Adipocyte (in vitro differentiated cells): ENCODE measurements around the gene NTMT2.
"Not testable (repeated sequence)": the region's sequence is repeated elsewhere in the genome, so short reads cannot be mapped to it uniquely, and the experiment has no call there.

Source experiments
- DNase-seq: peaks from one replicate; pipeline ENCODE4 v3.0.0-alpha.2; 2015; ENCODE audit warnings: low read depth
- H3K27me3 ChIP-seq: replicated peaks from 2 replicates; pipeline ENCODE4 v1.7.0; 2013; ENCODE audit warnings: mild to moderate bottlenecking, low read length, moderate library complexity; ENCODE audit not compliant: control insufficient read depth, insufficient read depth
- H3K36me3 ChIP-seq: 2 replicates; pipeline ENCODE4 v1.7.0; 2013; ENCODE audit warnings: low read length, mild to moderate bottlenecking, moderate library complexity; ENCODE audit not compliant: control insufficient read depth, insufficient read depth, severe bottlenecking
- H3K4me1 ChIP-seq: 2 replicates; pipeline ENCODE4 v1.7.0; 2013; ENCODE audit warnings: mild to moderate bottlenecking, low read length, moderate library complexity; ENCODE audit not compliant: control insufficient read depth, insufficient read depth
- H3K4me3 ChIP-seq: 2 replicates; pipeline ENCODE4 v1.7.0; 2013; ENCODE audit warnings: mild to moderate bottlenecking, low read length, moderate library complexity
- H3K9ac ChIP-seq: 2 replicates; pipeline ENCODE4 v1.7.0; 2013; ENCODE audit warnings: mild to moderate bottlenecking, low read length, moderate library complexity
- H3K9me3 ChIP-seq: 2 replicates; pipeline ENCODE4 v1.7.0; 2013; ENCODE audit warnings: mild to moderate bottlenecking, low read length, moderate library complexity; ENCODE audit not compliant: control insufficient read depth

The NTMT2 gene

DNA sequence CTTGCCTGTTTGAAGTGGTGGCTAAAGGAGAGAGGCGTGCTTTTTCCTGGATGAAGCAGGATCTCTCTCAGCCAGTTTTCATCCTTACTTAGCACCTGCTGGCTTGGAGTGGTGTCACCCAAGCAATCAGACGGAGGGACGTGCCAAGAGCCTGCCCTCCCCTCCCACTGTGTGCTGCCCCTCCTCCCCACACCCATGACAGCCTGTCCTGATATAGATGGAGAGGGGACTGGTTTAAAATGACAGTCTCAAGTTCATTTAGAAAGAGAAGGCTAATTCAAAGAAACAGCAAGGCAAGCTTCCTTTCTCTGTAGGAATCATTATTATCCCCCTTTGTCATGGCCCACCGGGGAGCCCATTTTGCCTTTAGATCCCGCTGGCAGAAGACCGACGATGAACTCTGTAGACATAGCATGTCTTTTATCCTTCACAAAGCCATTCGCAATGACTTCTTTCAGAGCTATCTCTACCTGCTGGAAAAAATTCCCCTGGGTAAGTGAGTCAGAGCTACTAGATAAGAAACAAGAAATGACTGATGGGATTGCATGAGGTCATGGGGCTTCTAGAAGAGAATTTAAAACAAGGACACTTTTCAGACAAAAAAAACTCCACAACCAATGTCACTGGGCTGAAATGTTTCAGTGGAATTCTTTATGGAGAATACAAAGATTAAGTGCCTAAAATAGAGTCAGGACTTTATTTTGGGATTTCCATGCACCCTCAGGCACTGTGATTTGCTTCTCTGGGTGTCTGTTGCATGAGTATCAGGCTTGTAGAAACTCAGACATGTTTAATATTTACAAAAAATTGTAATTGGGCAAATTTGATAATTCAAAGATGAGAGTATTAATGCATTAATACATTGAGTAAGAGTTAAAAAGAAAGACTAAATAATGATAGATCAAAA lies at the start of gene NTMT2:
TSS of gene NTMT2 (plus strand) at position 190 of the 907 bp plus-strand sequence. CDS start at position 339, 149 bp downstream.
- Histone ChIP-seq H3K4me1 (peaks cover 14% of the 10 kb centered on the region), H3K9ac (no peak within 1 kb of the TSS), H3K36me3 (no peaks in the 10 kb centered on the region), H3K4me3 (no peak within 1 kb of the TSS), H3K27me3 (no peaks in the 10 kb centered on the region), H3K9me3 (no peaks in the 10 kb centered on the region)
- no peak for DNase-seq

DNA sequence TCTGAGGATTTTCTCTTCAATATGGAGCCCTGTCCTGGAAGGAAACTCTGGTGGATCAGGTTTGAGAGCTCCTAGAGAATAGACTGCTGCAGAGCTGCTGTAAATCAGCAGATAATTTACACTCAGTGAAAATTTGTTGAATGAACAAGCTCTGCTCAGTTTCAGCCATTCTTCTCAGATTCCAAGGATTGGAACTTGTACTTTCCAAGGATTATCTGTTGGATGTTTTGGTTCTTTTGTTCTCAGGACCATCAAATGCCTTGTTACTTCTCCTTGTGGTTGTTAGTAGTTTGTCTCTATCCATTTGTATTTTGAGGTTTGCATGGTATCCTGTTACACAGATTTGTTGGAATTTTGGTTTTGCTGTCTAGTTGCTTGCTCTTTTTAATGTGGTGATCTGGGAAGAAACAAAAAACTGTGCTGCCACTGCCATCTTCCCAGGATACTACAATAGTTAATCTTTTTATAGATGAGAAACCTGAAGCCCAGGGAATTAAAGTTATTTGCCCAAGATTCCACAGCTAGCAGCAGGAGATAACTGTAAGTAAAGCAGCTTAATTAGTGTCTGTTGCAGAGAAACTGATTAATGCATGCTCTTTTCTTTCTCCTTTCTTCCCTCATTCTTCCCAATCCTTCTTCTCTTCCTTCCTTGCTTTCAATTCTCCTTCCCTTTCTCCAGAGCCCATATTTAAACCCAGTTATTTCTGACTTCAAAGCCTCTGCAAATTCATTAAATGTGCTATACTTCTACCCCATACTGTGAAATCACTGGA lies 49.6 kb upstream of the NTMT2 start:
- no peak for DNase-seq
- Histone ChIP-seq H3K27me3 (no peaks in the 10 kb centered on the region), H3K9ac (no peak overlapping the region), H3K9me3 (no peaks in the 10 kb centered on the region), H3K4me1 (no peaks in the 10 kb centered on the region), H3K36me3 (no peaks in the 10 kb centered on the region), H3K4me3 (no peak overlapping the region)

- Histone ChIP-seq H3K4me3 (no peak overlapping the region), H3K27me3 (no peaks in the 10 kb centered on the region), H3K9me3 (no peaks in the 10 kb centered on the region), H3K4me1 (no peaks in the 10 kb centered on the region), H3K9ac (no peak overlapping the region), H3K36me3 (no peaks in the 10 kb centered on the region)
- DNase-seq: no peak
Measured at GRCh38 chr1:170096806-170097340, 48.9 kb upstream of the NTMT2 start.

DNA sequence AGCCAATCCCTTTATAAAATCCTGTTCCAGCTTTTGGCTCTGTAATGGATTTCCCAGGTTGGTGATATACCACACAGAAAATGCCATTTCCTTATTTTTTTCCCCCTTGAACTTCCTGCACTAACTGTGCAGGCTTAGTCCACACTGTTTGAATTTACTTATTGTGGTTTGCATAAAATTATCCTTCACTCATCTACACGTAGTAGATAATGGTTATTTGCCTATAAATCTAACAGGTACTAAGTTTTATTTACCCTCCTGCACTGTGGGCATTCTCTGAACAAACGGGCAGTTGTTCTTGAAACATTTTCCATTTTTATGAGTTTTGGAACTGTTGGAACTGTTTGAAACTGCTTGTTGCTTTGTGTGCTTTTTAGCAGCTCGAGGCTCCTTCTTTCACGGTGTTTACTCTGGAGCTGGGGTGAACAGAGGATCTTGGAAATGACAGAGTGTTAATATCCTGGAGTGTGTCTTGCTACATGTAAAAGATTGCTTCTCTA lies 48.3 kb upstream of the NTMT2 start:
- no peaks in the 10 kb centered on the region for H3K36me3 ChIP-seq
- no peak overlapping the region for H3K9ac ChIP-seq

GRCh38 chr1:170113140-170113539 lies 32.6 kb upstream of the NTMT2 start:
- H3K9me3 ChIP-seq: not testable (repeated sequence)

More for the DNA sequence above, 48.3 kb upstream of the NTMT2 start:
- Histone ChIP-seq H3K4me3 (no peak overlapping the region), H3K4me1 (no peaks in the 10 kb centered on the region), H3K9me3 (no peaks in the 10 kb centered on the region), H3K27me3 (no peaks in the 10 kb centered on the region)
- no peak for DNase-seq

DNA sequence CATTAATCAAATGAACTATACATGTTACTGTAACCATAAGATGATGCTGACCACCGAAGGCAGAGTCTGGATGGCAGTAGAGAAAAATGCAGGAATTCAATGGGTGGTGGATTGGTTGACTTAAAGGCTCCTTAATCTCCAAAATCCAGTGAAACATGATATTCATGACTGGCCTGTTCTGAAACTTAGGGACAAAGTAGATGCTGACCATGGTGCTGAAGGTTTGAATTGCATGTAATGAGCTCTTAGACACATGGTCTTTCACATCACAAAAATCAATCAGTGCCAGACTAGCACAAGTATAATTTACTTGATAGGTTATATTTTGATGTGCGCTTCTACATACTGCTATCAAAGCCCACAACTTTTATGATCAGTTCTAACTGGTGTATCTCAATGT lies 30.9 kb upstream of the NTMT2 start:
- Histone ChIP-seq H3K36me3 (no peaks in the 10 kb centered on the region), H3K9me3 (no peaks in the 10 kb centered on the region), H3K4me3 (no peak overlapping the region), H3K4me1 (no peaks in the 10 kb centered on the region), H3K9ac (no peak overlapping the region), H3K27me3 (no peaks in the 10 kb centered on the region)
- DNase-seq: peak; percentile 60

More at GRCh38 chr1:170113140-170113539, 32.6 kb upstream of the NTMT2 start:
- H3K27me3 ChIP-seq, H3K4me3 ChIP-seq, H3K4me1 ChIP-seq, DNase-seq, H3K9ac ChIP-seq, H3K36me3 ChIP-seq: not testable (repeated sequence)

- Histone ChIP-seq H3K36me3 (no peaks in the 10 kb centered on the region), H3K27me3 (no peaks in the 10 kb centered on the region), H3K9me3 (peaks cover 15% of the 10 kb centered on the region), H3K4me1 (peaks cover 10% of the 10 kb centered on the region), H3K9ac (no peak overlapping the region), H3K4me3 (no peak overlapping the region)
- DNase-seq: no peak
Measured at GRCh38 chr1:170122366-170122765, 23.4 kb upstream of the NTMT2 start.

- H3K27me3 ChIP-seq: no peaks in the 10 kb centered on the region
- no peak overlapping the region for H3K9ac ChIP-seq
- H3K4me1 ChIP-seq: peaks cover 10% of the 10 kb centered on the region
- DNase-seq: no peak
- no peaks in the 10 kb centered on the region for H3K36me3 ChIP-seq
- H3K4me3 ChIP-seq: no peak overlapping the region
- H3K9me3 ChIP-seq: peaks cover 15% of the 10 kb centered on the region
Measured at GRCh38 chr1:170125269-170125668, 20.5 kb upstream of the NTMT2 start.

DNA sequence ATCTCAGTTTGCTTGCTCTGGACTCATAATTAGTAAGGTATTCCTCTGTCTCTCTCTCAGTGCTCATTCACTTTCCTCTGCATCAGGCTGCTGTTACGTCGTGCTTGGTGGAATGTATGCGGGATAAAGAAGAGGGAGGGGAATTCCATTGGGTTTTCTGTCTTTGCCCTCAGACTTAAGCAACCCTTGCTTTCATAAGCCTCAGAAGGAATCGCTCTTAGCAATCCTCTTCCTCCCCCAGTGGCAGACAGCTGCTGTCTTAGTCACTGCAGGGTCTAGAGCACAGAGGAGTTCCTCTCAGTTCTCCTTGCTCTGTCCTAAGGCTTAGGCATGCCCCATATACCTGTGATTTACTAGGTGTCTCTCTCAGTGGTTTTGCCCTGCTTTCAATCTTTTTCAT lies 19.1 kb upstream of the NTMT2 start:
- H3K36me3 ChIP-seq: no peaks in the 10 kb centered on the region
- peak overlapping the region; percentile 12 for H3K4me3 ChIP-seq
- peaks cover 15% of the 10 kb centered on the region for H3K9me3 ChIP-seq
- peaks cover 10% of the 10 kb centered on the region for H3K4me1 ChIP-seq
- H3K27me3 ChIP-seq: no peaks in the 10 kb centered on the region
- peak; percentile 93 for DNase-seq
- no peak overlapping the region for H3K9ac ChIP-seq

- no peaks in the 10 kb centered on the region for H3K9me3 ChIP-seq
- H3K4me3 ChIP-seq: no peak overlapping the region
- no peak for DNase-seq
- no peak overlapping the region for H3K9ac ChIP-seq
- H3K27me3 ChIP-seq: no peaks in the 10 kb centered on the region
- H3K36me3 ChIP-seq: no peaks in the 10 kb centered on the region
- peaks cover 27% of the 10 kb centered on the region for H3K4me1 ChIP-seq
Measured at GRCh38 chr1:170131450-170131849, 14.3 kb upstream of the NTMT2 start.

DNA sequence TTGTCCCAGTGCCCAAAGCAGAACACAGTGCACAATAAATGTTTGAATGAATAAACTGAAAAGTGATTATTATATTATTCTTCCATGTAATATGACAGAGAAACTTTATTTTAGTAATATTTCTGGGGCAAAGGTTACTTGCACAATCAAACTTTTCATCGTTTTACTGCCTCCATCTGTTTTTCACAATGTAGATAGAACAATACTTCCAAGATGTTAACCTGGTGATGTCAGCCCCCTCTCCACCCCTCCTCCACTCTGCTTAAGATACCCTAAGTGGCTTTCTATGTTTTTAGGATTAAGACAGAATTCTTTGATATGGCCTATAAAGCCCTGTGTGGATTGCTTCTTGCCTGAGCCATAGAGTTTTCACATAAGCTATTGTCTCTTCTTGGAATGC lies 13.8 kb upstream of the NTMT2 start:
- Histone ChIP-seq H3K27me3 (no peaks in the 10 kb centered on the region), H3K9me3 (no peaks in the 10 kb centered on the region), H3K9ac (no peak overlapping the region), H3K36me3 (no peaks in the 10 kb centered on the region), H3K4me1 (peaks cover 21% of the 10 kb centered on the region), H3K4me3 (no peak overlapping the region)
- DNase-seq: no peak
